Liver (tissue), 9 donors: ENCODE results near the gene PPP4C. TPM values are rescaled to one million over a fixed set of nuclear protein-coding genes. Genes with fewer than 3 reads are reported as not detected.

Experiments used
- DNase-seq: peaks from one replicate; pipeline ENCODE4 v3.0.0-alpha.2; 2017; ENCODE audit warnings: low spot score
- H3K27ac ChIP-seq, 2 donors: one replicate each; pipeline ENCODE4 v1.7.0; 2013; ENCODE audit warnings: inconsistent platforms in 2 of 2, low read length in 2 of 2, control low read depth in 1 of 2, low read depth in 1 of 2, mild to moderate bottlenecking in 1 of 2
- H3K27me3 ChIP-seq, 4 donors: one replicate each; pipeline versions ENCODE4 v1.6.1 to v1.7.0; 2013; ENCODE audit warnings: low read length in 3 of 4, inconsistent platforms in 1 of 4, mild to moderate bottlenecking in 1 of 4, moderate library complexity in 1 of 4; ENCODE audit not compliant: control insufficient read depth in 4 of 4, insufficient read depth in 4 of 4
- H3K36me3 ChIP-seq, 4 donors: one replicate each; pipeline versions ENCODE4 v1.6.1 to v1.7.0; 2013; ENCODE audit warnings: low read length in 3 of 4, mild to moderate bottlenecking in 3 of 4, low read depth in 1 of 4, moderate library complexity in 1 of 4; ENCODE audit not compliant: control insufficient read depth in 4 of 4, insufficient read depth in 3 of 4
- H3K4me1 ChIP-seq, 4 donors: one replicate each; pipeline versions ENCODE4 v1.6.1 to v1.7.0; 2013; ENCODE audit warnings: low read length in 3 of 4, mild to moderate bottlenecking in 3 of 4, moderate library complexity in 1 of 4; ENCODE audit not compliant: control insufficient read depth in 4 of 4, insufficient read depth in 4 of 4
- H3K4me3 ChIP-seq, 3 donors: one replicate each; pipeline versions ENCODE4 v1.6.1 to v1.7.0; 2013; ENCODE audit warnings: low read length in 3 of 3, control low read depth in 1 of 3, low read depth in 1 of 3, mild to moderate bottlenecking in 1 of 3
- H3K9ac ChIP-seq, 2 donors: one replicate each; pipeline ENCODE4 v1.7.0; 2013; ENCODE audit warnings: low read length in 2 of 2, mild to moderate bottlenecking in 2 of 2, moderate library complexity in 2 of 2, control low read depth in 1 of 2, low read depth in 1 of 2
- H3K9me3 ChIP-seq, 4 donors: one replicate each; pipeline versions ENCODE4 v1.6.1 to v1.7.0; 2013; ENCODE audit warnings: low read length in 3 of 4; ENCODE audit not compliant: control insufficient read depth in 4 of 4
- ATF3 ChIP-seq: IDR thresholded peaks from 2 replicates; pipeline ENCODE4 v1.6.1; 2016; ENCODE audit warnings: antibody characterized with exemption
- EGR1 ChIP-seq, 2 donors: IDR thresholded peaks; 2 replicates each; pipeline ENCODE4 v1.6.1; 2016 to 2018; ENCODE audit warnings: antibody characterized with exemption in 2 of 2, low read depth in 2 of 2
- FOXA1 ChIP-seq: IDR thresholded peaks from 2 replicates; pipeline ENCODE4 v1.6.1; 2016; ENCODE audit warnings: antibody characterized with exemption
- FOXA2 ChIP-seq: IDR thresholded peaks from 2 replicates; pipeline ENCODE4 v1.6.1; 2016; ENCODE audit warnings: antibody characterized with exemption
- GABPA ChIP-seq, 2 donors: IDR thresholded peaks in 1 of 2; conservative IDR thresholded peaks in 1 of 2; 2 replicates each; pipeline ENCODE4 v1.6.1; 2016; ENCODE audit warnings: antibody characterized with exemption in 2 of 2, mild to moderate bottlenecking in 1 of 2, moderate library complexity in 1 of 2
- HNF4A ChIP-seq, 2 donors: conservative IDR thresholded peaks; 2 replicates each; pipeline ENCODE4 v1.6.1; 2016; ENCODE audit warnings: antibody characterized with exemption in 2 of 2, mild to moderate bottlenecking in 2 of 2
- HNF4G ChIP-seq: IDR thresholded peaks from 2 replicates; pipeline ENCODE4 v1.6.1; 2016; ENCODE audit warnings: antibody characterized with exemption
- JUND ChIP-seq, 2 donors: IDR thresholded peaks; 2 replicates each; pipeline ENCODE4 v1.6.1; 2016; ENCODE audit warnings: antibody characterized with exemption in 2 of 2
- MAX ChIP-seq: IDR thresholded peaks from 2 replicates; pipeline ENCODE4 v1.6.1; 2016; ENCODE audit warnings: antibody characterized with exemption
- RAD21 ChIP-seq, 2 donors: IDR thresholded peaks; 2 replicates each; pipeline ENCODE4 v1.6.1; 2016; ENCODE audit warnings: antibody characterized with exemption in 2 of 2, mild to moderate bottlenecking in 2 of 2
- REST ChIP-seq: IDR thresholded peaks from 2 replicates; pipeline ENCODE4 v1.6.1; 2016; ENCODE audit warnings: antibody characterized with exemption, mild to moderate bottlenecking
- RXRA ChIP-seq, 2 donors: IDR thresholded peaks; 2 replicates each; pipeline ENCODE4 v1.6.1; 2017 to 2018; ENCODE audit warnings: antibody characterized with exemption in 2 of 2, mild to moderate bottlenecking in 1 of 2
- SP1 ChIP-seq: IDR thresholded peaks from 2 replicates; pipeline ENCODE4 v1.6.1; 2018; ENCODE audit warnings: antibody characterized with exemption, mild to moderate bottlenecking
- TAF1 ChIP-seq: conservative IDR thresholded peaks from 2 replicates; pipeline ENCODE4 v1.6.1; 2016; ENCODE audit warnings: antibody characterized with exemption, mild to moderate bottlenecking
- YY1 ChIP-seq: IDR thresholded peaks from 2 replicates; pipeline ENCODE4 v1.6.1; 2016; ENCODE audit warnings: antibody characterized with exemption, mild to moderate bottlenecking
- ZBTB33 ChIP-seq: IDR thresholded peaks from 2 replicates; pipeline ENCODE4 v1.6.1; 2016; ENCODE audit warnings: antibody characterized with exemption
- WGBS: extraction: QIAGEN DNeasy Blood & Tissue Kit; methylation state at CpG from one replicate; pipeline ENCODE4 v1.1.7; 2013; 5-methylcytosine and 5-hydroxymethylcytosine counted together
- polyA plus RNA-seq, 2 donors: library from polyadenylated mRNA; stranded (reverse) in 1 of 2; unstranded in 1 of 2; fragments of 200-250 nt in 1 of 2; fragments of >200 nt in 1 of 2; fragmentation: Nextera tagmentation in 1 of 2; extraction: Ambion mirVana in 1 of 2; gene quantifications; one replicate each; pipeline versions ENCODE4 v1.2.1 to v1.2.3, GENCODE V29; 2013 to 2015
- total RNA-seq, 2 donors: library from RNA; depleted of rRNA; stranded (reverse); fragments of >200 nt; gene quantifications; one replicate each; pipeline ENCODE4 v1.2.3, GENCODE V29; 2014
- donor health status: healthy.
- donor health status: healthy.
- donor health status: healthy.
- donor health status: healthy.
- donor health status: healthy.

Gene PPP4C
- total and polyA plus RNA-seq, 4 donors = 49.7 to 79.6 (median 62.5) TPM

GRCh38 chr16:30108059-30108850 is 32.5 kb downstream of the PPP4C start:
- DNase-seq = no peak
- 90% methylated on average over 15 of the region's 15 CpGs for WGBS
- H3K27ac ChIP-seq = no peak overlapping the region
- no peak for TF ChIP-seq EGR1 (IDR thresholded peaks at IDR 0.05; ENCODE audit: low read depth in 2 of 2)
- no peak for TF ChIP-seq ATF3
- TF ChIP-seq REST = no peak
- TF ChIP-seq FOXA1 = no peak
- H3K27me3 ChIP-seq = no peaks in the 10 kb centered on the region
- no peak overlapping the region for H3K9ac ChIP-seq
- no peak overlapping the region for H3K4me3 ChIP-seq
- H3K9me3 ChIP-seq = no peaks in the 10 kb centered on the region
- peaks cover 0 to 13% (median 6%) of the 10 kb centered on the region in 4 donors for H3K36me3 ChIP-seq
- H3K4me1 ChIP-seq = no peaks in the 10 kb centered on the region

- WGBS = 85% methylated on average over 7 of the region's 7 CpGs
- H3K4me3 ChIP-seq = no peak overlapping the region
- peaks cover 0 to 9% (median 6%) of the 10 kb centered on the region in 4 donors for H3K36me3 ChIP-seq
- no peaks in the 10 kb centered on the region for H3K9me3 ChIP-seq
- no peak overlapping the region for H3K9ac ChIP-seq
- no peak for TF ChIP-seq RAD21 (IDR thresholded peaks at IDR 0.05)
- no peak for TF ChIP-seq MAX
- TF ChIP-seq RXRA (IDR thresholded peaks at IDR 0.05) = no peak
- TF ChIP-seq HNF4A (conservative IDR thresholded peaks at IDR 0.05) = no peak
- no peak for TF ChIP-seq HNF4G
- TF ChIP-seq JUND (IDR thresholded peaks at IDR 0.05) = no peak
- no peak for TF ChIP-seq ATF3
- no peak for TF ChIP-seq ZBTB33
- TF ChIP-seq YY1 = no peak
- no peak for TF ChIP-seq SP1
- TF ChIP-seq TAF1 = no peak
- TF ChIP-seq REST = no peak
- no peak for TF ChIP-seq GABPA (IDR thresholded peaks at IDR 0.05 in 1 of 2, conservative IDR thresholded peaks at IDR 0.05 in 1 of 2)
- no peak for TF ChIP-seq EGR1 (IDR thresholded peaks at IDR 0.05; ENCODE audit: low read depth in 2 of 2)
- TF ChIP-seq FOXA2 = no peak
- DNase-seq = no peak
- no peaks in the 10 kb centered on the region for H3K4me1 ChIP-seq
- H3K27ac ChIP-seq = no peak overlapping the region
- no peaks in the 10 kb centered on the region for H3K27me3 ChIP-seq
Observed at GRCh38 chr16:30110661-30111060, 34.9 kb downstream of the PPP4C start.
